Progenitor cell of endocrine pancreas (in vitro differentiated cells): ENCODE results near the gene NLRP5. TPM values are rescaled to one million over a fixed set of nuclear protein-coding genes. Genes with fewer than 3 reads are reported as not detected.

ENCODE experiments used
- DNase-seq: peaks from one replicate; pipeline ENCODE4 v3.0.0; 2021; ENCODE audit warnings: low spot score; ENCODE audit not compliant: unreplicated experiment
- H3K27ac Mint-ChIP-seq: 2 replicates; pipeline ENCODE4 v1.8.0; 2021; ENCODE audit warnings: mild to moderate bottlenecking, moderate library complexity, mixed read lengths
- H3K27me3 Mint-ChIP-seq: 2 replicates; pipeline ENCODE4 v1.8.0; 2021; ENCODE audit warnings: mixed read lengths
- H3K36me3 Mint-ChIP-seq: 2 replicates; pipeline ENCODE4 v1.8.0; 2022; ENCODE audit warnings: mixed read lengths; ENCODE audit not compliant: insufficient read depth
- H3K4me1 Mint-ChIP-seq: 2 replicates; pipeline ENCODE4 v1.8.0; 2021; ENCODE audit warnings: low read depth, mixed read lengths
- H3K4me3 Mint-ChIP-seq: 2 replicates; pipeline ENCODE4 v1.8.0; 2021; ENCODE audit warnings: low read depth, mild to moderate bottlenecking, moderate library complexity, mixed read lengths
- H3K9me3 Mint-ChIP-seq: 2 replicates; pipeline ENCODE4 v1.8.0; 2021; ENCODE audit warnings: low read depth, mixed read lengths
- CTCF ChIP-seq: fragments of 200-600 bp; sonication (generic); IDR thresholded peaks from one replicate; pipeline ENCODE4 v1.5.0; 2021; ENCODE audit warnings: antibody characterized with exemption, mild to moderate bottlenecking; ENCODE audit not compliant: unreplicated experiment
- total RNA-seq: library from RNA; stranded (reverse); gene quantifications from 2 replicates; pipeline ENCODE4 v1.2.1, GENCODE V29; 2021

The NLRP5 gene
- total RNA-seq, 1 donor from 2014 or later: not detected

GRCh38 chr19:55958356-55958755 is 28.2 kb upstream of the NLRP5 start:
- peaks cover 29% of the 10 kb centered on the region for H3K9me3 Mint-ChIP-seq

GRCh38 chr19:55959996-55960675 is 26.4 kb upstream of the NLRP5 start:
- H3K36me3 Mint-ChIP-seq: no peaks in the 10 kb centered on the region
- peaks cover 31% of the 10 kb centered on the region for H3K9me3 Mint-ChIP-seq
- no peaks in the 10 kb centered on the region for H3K4me1 Mint-ChIP-seq
- no peaks in the 10 kb centered on the region for H3K27me3 Mint-ChIP-seq
- TF ChIP-seq CTCF: no peak
- no peak for DNase-seq
- no peak overlapping the region for H3K27ac Mint-ChIP-seq
- no peak overlapping the region for H3K4me3 Mint-ChIP-seq

More at GRCh38 chr19:55958356-55958755, 28.2 kb upstream of the NLRP5 start:
- H3K4me1 Mint-ChIP-seq: no peaks in the 10 kb centered on the region
- H3K36me3 Mint-ChIP-seq: no peaks in the 10 kb centered on the region
- no peak for TF ChIP-seq CTCF
- H3K27ac Mint-ChIP-seq: no peak overlapping the region
- H3K27me3 Mint-ChIP-seq: no peaks in the 10 kb centered on the region
- H3K4me3 Mint-ChIP-seq: no peak overlapping the region
- no peak for DNase-seq

GRCh38 chr19:55962186-55962585 is 24.4 kb upstream of the NLRP5 start:
- H3K9me3 Mint-ChIP-seq: peaks cover 33% of the 10 kb centered on the region
- H3K4me3 Mint-ChIP-seq: no peak overlapping the region
- no peak for DNase-seq
- no peaks in the 10 kb centered on the region for H3K4me1 Mint-ChIP-seq
- no peak overlapping the region for H3K27ac Mint-ChIP-seq
- H3K27me3 Mint-ChIP-seq: no peaks in the 10 kb centered on the region
- no peak for TF ChIP-seq CTCF
- H3K36me3 Mint-ChIP-seq: no peaks in the 10 kb centered on the region

- Mint-ChIP-seq H3K27ac (no peak overlapping the region), H3K27me3 (no peaks in the 10 kb centered on the region), H3K4me1 (no peaks in the 10 kb centered on the region), H3K4me3 (no peak overlapping the region), H3K36me3 (peaks cover 4% of the 10 kb centered on the region), H3K9me3 (peaks cover 58% of the 10 kb centered on the region)
- DNase-seq: no peak
- TF ChIP-seq CTCF: no peak
Observed at GRCh38 chr19:55973982-55974381, 12.6 kb upstream of the NLRP5 start.

GRCh38 chr19:55980415-55980814 is 6.2 kb upstream of the NLRP5 start:
- no peak for DNase-seq
- TF ChIP-seq CTCF: no peak
- no peaks in the 10 kb centered on the region for H3K4me1 Mint-ChIP-seq
- no peak overlapping the region for H3K4me3 Mint-ChIP-seq
- H3K36me3 Mint-ChIP-seq: peaks cover 2% of the 10 kb centered on the region
- H3K9me3 Mint-ChIP-seq: peaks cover 32% of the 10 kb centered on the region
- no peaks in the 10 kb centered on the region for H3K27me3 Mint-ChIP-seq
- no peak overlapping the region for H3K27ac Mint-ChIP-seq
